Muscle layer of colon (tissue), 2 donors: ENCODE results near the gene TRAPPC5.
"Not testable (repeated sequence)": the region's sequence is repeated elsewhere in the genome, so short reads cannot be mapped to it uniquely, and the experiment has no call there.

Source experiments
- H3K27ac ChIP-seq: one replicate; pipeline ENCODE4 v1.7.0; 2013; ENCODE audit warnings: low read depth, mild to moderate bottlenecking, low read length, moderate library complexity
- H3K27me3 ChIP-seq, 2 donors: one replicate each; pipeline ENCODE4 v1.7.0; 2013; ENCODE audit warnings: low read length in 2 of 2, mild to moderate bottlenecking in 2 of 2; ENCODE audit not compliant: insufficient read depth in 2 of 2, control insufficient read depth in 1 of 2
- H3K36me3 ChIP-seq: one replicate; pipeline ENCODE4 v1.7.0; 2013; ENCODE audit warnings: mild to moderate bottlenecking, low read length; ENCODE audit not compliant: insufficient read depth
- H3K4me1 ChIP-seq: one replicate; pipeline ENCODE4 v1.7.0; 2013; ENCODE audit warnings: mild to moderate bottlenecking, low read length; ENCODE audit not compliant: insufficient read depth
- H3K4me3 ChIP-seq, 2 donors: one replicate each; pipeline ENCODE4 v1.7.0; 2013; ENCODE audit warnings: low read length in 2 of 2, low read depth in 1 of 2, mild to moderate bottlenecking in 1 of 2, moderate library complexity in 1 of 2
- H3K9ac ChIP-seq: one replicate; pipeline ENCODE4 v1.7.0; 2013; ENCODE audit warnings: low read length
- H3K9me3 ChIP-seq: one replicate; pipeline ENCODE4 v1.7.0; 2013; ENCODE audit warnings: mild to moderate bottlenecking, low read length
- donor health status: abdominal sarcoma.
- donor health status: Adenocarcinoma of cecum.

Gene TRAPPC5

GRCh38 chr19:7640803-7641202 lies 39.8 kb upstream of the TRAPPC5 start:
- H3K27ac ChIP-seq, result no peak overlapping the region
- no peak overlapping the region for H3K4me3 ChIP-seq
- no peaks in the 10 kb centered on the region for H3K9me3 ChIP-seq
- H3K27me3 ChIP-seq, result peaks cover 8 to 58% of the 10 kb centered on the region in 2 donors
- no peaks in the 10 kb centered on the region for H3K4me1 ChIP-seq
- no peaks in the 10 kb centered on the region for H3K36me3 ChIP-seq
- no peak overlapping the region for H3K9ac ChIP-seq

GRCh38 chr19:7641290-7642276 lies 39.0 kb upstream of the TRAPPC5 start:
- H3K27me3 ChIP-seq, result peaks cover 8 to 57% of the 10 kb centered on the region in 2 donors
- H3K36me3 ChIP-seq, result no peaks in the 10 kb centered on the region

GRCh38 chr19:7642295-7643030 lies 38.2 kb upstream of the TRAPPC5 start:
- Histone ChIP-seq H3K27me3 (peaks cover 8 to 54% of the 10 kb centered on the region in 2 donors), H3K27ac (no peak overlapping the region), H3K36me3 (no peaks in the 10 kb centered on the region), H3K9me3 (no peaks in the 10 kb centered on the region), H3K4me1 (no peaks in the 10 kb centered on the region), H3K4me3 (no peak overlapping the region), H3K9ac (no peak overlapping the region)

More at GRCh38 chr19:7641290-7642276, 39.0 kb upstream of the TRAPPC5 start:
- no peak overlapping the region for H3K27ac ChIP-seq
- H3K4me3 ChIP-seq, result no peak overlapping the region
- H3K9ac ChIP-seq, result no peak overlapping the region
- H3K9me3 ChIP-seq, result no peaks in the 10 kb centered on the region
- no peaks in the 10 kb centered on the region for H3K4me1 ChIP-seq

- Histone ChIP-seq H3K9ac (no peak overlapping the region), H3K27ac (no peak overlapping the region), H3K9me3 (no peaks in the 10 kb centered on the region), H3K27me3 (peaks cover 8 to 49% of the 10 kb centered on the region in 2 donors), H3K36me3 (no peaks in the 10 kb centered on the region), H3K4me3 (no peak overlapping the region), H3K4me1 (no peaks in the 10 kb centered on the region)
Observed at GRCh38 chr19:7643031-7643415, 37.6 kb upstream of the TRAPPC5 start.

DNA sequence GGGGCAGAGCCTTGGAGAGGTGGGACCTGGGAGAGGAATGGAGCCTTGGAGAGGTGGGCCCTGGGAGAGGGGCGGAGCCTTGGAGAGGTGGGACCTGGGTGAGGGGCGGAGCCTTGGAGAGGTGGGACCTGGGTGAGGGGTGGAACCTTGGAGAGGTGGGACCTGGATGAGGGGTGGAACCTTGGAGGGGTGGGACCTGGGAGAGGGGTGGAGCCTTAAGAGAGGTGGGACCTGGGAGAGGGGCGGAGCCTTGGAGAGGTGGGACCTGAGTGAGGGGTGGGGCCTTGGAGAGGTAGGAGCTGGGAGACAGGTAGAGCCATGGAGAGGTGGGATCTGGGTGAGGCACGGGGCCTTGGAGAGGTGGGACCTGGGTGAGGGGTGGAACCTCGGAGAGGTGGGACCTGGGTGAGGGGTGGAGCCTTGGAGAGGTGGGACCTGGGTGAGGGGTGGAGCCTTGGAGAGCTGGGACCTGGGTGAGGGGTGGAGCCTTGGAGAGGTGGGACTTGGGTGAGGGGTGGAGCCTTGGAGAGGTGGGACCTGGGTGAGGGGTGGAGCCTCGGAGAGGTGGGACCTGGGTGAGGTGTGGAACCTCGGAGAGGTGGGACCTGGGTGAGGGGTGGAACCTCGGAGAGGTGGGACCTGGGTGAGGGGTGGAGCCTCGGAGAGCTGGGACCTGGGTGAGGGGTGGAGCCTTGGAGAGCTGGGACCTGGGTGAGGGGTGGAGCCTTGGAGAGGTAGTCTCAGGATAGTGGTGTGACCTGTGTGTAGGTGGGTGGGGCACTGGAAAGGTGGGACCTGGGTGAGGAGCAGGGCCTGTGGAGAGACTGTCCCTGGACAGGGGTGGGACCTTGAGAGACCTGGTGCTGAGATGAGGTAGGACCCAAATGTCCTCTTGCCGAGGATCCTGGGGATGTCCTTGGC lies 36.7 kb upstream of the TRAPPC5 start:
- H3K9me3 ChIP-seq, H3K9ac ChIP-seq, H3K36me3 ChIP-seq, H3K4me3 ChIP-seq, H3K27ac ChIP-seq, H3K4me1 ChIP-seq: not testable (repeated sequence)
- peaks cover 8 to 43% of the 10 kb centered on the region in 2 donors for H3K27me3 ChIP-seq

GRCh38 chr19:7644550-7644877 lies 36.1 kb upstream of the TRAPPC5 start:
- no peak overlapping the region for H3K9ac ChIP-seq
- no peaks in the 10 kb centered on the region for H3K9me3 ChIP-seq
- no peak overlapping the region for H3K4me3 ChIP-seq
- peaks cover 5 to 36% of the 10 kb centered on the region in 2 donors for H3K27me3 ChIP-seq
- no peak overlapping the region for H3K27ac ChIP-seq
- no peaks in the 10 kb centered on the region for H3K4me1 ChIP-seq
- no peaks in the 10 kb centered on the region for H3K36me3 ChIP-seq

DNA sequence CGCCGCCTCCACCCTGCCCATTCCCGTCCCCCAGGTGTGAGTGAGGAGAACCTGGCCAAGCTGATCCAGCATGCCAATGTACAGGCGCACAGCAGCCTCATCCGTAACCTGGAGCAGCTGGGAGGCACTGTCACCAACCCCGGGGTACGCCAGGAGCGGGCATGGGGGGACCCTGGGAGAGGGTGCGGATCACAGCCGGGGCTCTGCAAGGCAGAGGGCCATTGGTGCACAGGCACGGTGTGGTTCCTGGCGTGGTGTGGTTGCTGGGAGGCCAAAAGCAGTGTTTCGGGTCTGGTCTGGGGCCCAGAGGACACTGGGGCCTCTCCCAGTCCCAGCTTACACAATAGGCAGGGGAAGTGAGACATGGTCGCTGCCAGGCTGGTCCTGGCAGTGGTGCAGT lies 35.5 kb upstream of the TRAPPC5 start:
- H3K36me3 ChIP-seq, result no peaks in the 10 kb centered on the region
- H3K9me3 ChIP-seq, result no peaks in the 10 kb centered on the region
- no peak overlapping the region for H3K4me3 ChIP-seq
- H3K27ac ChIP-seq, result no peak overlapping the region
- H3K9ac ChIP-seq, result no peak overlapping the region
- H3K4me1 ChIP-seq, result no peaks in the 10 kb centered on the region
- peaks cover 0 to 37% of the 10 kb centered on the region in 2 donors for H3K27me3 ChIP-seq

DNA sequence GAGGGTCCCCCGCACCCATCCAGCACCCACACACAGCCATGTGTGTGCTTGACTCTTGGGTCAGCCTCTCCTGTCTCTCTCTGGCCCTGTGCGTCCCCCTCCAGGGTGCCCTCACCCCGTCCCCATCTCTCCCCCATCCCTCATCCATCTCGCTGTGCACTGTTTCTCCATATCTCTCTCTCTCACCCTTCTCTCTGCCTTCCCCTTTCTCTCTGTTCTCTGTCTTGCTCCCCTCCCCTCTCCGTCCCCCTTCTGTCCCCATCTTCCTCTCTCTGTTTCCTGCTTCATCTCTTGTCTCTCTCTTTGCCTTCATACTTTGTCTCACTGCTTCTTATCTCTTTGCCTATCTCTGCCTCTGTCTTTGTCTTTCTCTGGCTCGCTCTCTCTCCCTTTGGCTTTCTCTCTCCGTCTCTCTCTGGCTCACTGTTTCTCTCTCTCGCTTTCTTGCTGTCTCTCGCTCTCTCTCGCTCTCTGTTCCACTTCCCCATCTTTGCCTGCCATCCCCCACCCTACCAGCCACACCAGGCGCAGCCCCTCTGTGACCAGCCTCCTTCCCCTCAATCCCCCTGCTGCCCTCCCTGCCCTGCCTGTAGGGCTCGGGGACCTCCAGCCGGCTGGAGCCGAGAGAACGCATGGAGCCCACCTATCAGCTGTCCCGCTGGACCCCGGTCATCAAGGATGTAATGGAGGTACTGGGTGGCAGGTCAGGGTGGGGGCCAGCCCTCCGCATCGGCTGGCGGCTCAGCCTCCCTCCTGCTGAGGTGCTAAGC lies 34.8 kb upstream of the TRAPPC5 start:
- Histone ChIP-seq H3K27ac (no peak overlapping the region), H3K27me3 (peaks cover 0 to 37% of the 10 kb centered on the region in 2 donors), H3K4me1 (no peaks in the 10 kb centered on the region), H3K4me3 (no peak overlapping the region), H3K9me3 (no peaks in the 10 kb centered on the region), H3K36me3 (no peaks in the 10 kb centered on the region), H3K9ac (no peak overlapping the region)

DNA sequence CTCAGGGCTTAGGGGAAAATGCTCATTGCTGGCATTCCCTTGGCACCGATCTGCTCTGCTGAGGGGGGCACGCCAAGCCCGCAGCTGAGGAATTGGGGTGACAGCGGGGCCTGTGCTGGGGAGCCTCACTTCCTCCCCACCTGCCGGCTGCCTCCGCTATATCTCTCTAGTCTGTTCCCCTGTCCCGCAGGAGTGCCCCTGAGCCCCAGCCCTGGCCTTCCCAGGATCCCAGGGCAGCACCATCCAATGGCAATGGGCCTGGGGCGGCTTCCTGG lies 34.3 kb upstream of the TRAPPC5 start:
- H3K9me3 ChIP-seq, result no peaks in the 10 kb centered on the region
- H3K36me3 ChIP-seq, result no peaks in the 10 kb centered on the region
- H3K27ac ChIP-seq, result no peak overlapping the region
- peaks cover 0 to 37% of the 10 kb centered on the region in 2 donors for H3K27me3 ChIP-seq
- no peak overlapping the region for H3K4me3 ChIP-seq
- H3K4me1 ChIP-seq, result no peaks in the 10 kb centered on the region
- H3K9ac ChIP-seq, result no peak overlapping the region

DNA sequence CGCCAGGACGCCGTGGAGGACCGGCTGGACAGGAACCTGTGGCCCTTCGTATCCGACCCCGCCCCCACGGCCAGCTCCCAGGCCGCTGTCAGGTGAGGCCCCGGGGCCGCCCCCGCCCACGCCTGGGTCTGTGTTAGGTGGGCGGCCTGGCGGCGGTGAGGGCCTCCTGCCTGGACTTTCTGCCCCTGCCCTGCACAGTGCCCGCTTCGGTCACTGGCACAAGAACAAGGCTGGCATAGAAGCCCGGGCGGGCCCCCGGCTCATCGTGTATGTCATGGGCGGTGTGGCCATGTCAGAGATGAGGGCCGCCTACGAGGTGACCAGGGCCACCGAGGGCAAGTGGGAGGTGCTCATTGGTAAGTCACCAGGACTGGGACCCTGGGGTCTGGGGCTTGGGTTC lies 33.5 kb upstream of the TRAPPC5 start:
- no peaks in the 10 kb centered on the region for H3K4me1 ChIP-seq
- H3K4me3 ChIP-seq, result no peak overlapping the region
- H3K27me3 ChIP-seq, result peaks cover 0 to 37% of the 10 kb centered on the region in 2 donors
- H3K9me3 ChIP-seq, result no peaks in the 10 kb centered on the region
- H3K27ac ChIP-seq, result no peak overlapping the region
- no peaks in the 10 kb centered on the region for H3K36me3 ChIP-seq
- no peak overlapping the region for H3K9ac ChIP-seq
